GM21360 (cell line): Measurements from ENCODE around the gene BST1.
A peak's percentile ranks its signal among the peaks of the same experiment; 100 is the strongest.

Experiments used
- ATAC-seq: cut with Tn5 transposase; IDR thresholded peaks from one replicate; pipeline ENCODE4 v1.9.1; 2021; ENCODE audit warnings: mild to moderate bottlenecking, moderate library complexity; ENCODE audit not compliant: unreplicated experiment

The BST1 gene

DNA sequence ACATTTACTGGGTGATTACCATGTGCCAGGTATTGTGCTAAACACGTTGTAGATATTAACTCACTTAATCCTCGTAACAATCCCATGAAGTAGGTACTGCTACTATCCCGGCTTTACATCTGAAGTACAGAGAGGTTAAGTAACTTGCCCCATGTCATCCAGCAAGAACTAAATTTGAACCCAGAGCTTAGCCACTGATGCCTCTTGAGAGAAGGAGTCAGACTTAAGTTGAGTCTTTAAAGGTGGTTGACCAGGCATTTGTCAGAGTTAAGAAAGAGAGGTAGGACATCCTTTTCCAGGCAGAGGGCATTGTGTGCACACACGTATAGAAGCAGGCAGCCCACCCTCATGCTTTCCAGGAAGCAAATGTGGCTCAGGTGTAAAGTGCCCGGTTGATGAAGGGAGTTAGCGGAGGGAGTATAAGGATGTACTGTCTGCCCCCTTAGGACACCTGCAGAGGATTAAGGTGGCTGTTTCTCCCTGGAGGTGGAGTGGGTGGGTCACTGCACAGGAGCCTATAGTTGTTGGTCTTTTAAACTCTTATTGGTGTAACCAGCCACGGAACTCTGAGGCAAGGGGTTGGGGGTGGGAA, 74.9 kb downstream of the BST1 start:
- ATAC-seq = no peak

DNA sequence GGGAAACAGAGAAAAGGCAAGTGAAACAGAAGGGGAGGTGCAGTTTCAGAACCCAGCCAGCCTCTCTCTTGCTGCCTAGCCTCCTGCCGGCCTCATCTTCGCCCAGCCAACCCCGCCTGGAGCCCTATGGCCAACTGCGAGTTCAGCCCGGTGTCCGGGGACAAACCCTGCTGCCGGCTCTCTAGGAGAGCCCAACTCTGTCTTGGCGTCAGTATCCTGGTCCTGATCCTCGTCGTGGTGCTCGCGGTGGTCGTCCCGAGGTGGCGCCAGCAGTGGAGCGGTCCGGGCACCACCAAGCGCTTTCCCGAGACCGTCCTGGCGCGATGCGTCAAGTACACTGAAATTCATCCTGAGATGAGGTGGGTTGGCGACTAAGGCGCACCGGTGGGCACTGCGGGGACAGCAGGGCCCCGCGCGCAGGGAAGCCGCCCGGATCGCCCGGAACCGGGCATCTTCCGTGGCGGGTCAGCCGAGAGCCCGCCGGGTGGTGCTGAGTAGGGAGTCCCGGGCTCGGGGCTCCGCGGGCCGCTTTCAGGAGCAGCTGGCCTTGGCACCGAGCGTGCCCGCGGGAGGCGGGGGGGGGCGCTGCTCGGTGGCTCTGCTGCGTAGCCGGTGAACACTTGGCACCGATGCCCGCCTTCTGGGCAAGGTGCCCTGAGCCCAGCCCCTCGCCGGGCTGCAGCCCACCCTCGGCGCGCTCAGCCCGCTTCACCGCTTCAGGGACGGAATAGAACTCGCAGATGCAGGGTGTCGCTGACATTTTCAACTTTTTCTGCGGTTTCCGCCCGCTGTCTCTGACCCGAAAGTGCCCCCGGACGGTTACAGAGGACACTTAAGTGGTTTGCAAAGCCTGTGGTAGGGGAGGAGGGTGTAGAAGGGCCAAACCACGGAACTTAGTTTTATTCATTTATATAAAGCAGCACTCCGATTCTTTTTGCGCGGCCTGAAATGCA, 75.7 kb downstream of the BST1 start, which contains the start of gene CD38:
Gene CD38, plus strand, starts transcription at position 40 of the 953 bp plus-strand sequence. Its CDS starts 87 bp downstream, at position 127.
- ATAC-seq = peak; percentile 69

DNA sequence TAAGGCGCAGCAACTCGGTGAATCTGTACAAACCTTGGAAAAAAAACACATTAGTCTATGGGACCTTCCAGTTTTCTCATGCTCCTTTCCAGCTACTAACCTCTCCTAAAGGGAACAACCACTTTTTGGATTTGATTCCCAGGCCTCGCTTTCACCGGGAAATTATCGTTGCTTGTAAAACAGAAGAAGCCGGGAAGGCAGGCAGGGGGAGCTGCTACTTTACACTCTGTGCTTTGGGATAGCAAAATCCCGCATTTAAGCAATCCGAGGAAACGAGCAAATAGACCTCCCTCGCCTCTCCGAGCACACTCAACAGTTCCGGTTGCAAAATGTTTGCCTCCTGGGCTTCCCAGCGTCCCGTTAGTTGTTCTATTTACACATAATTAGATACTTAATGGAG, 76.4 kb downstream of the BST1 start:
- ATAC-seq = no peak

DNA sequence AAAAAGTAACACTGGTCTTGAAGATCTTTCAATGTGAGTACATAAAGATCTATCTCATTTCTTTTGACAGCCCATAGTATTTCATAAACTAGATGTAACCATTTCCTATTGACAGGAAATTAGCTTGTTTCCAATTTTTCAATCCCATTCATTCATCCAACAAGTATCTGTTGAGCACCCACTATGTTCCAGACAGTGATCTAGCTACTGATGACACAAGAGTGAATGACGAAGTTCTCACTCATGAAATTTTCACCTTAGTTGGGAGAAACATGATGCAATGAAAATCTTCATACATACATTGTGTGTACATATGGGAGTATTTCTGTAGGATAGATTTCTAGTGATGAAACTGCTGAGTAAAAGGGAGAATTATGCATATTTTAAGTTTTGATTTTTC, 76.9 kb downstream of the BST1 start:
- no peak for ATAC-seq

DNA sequence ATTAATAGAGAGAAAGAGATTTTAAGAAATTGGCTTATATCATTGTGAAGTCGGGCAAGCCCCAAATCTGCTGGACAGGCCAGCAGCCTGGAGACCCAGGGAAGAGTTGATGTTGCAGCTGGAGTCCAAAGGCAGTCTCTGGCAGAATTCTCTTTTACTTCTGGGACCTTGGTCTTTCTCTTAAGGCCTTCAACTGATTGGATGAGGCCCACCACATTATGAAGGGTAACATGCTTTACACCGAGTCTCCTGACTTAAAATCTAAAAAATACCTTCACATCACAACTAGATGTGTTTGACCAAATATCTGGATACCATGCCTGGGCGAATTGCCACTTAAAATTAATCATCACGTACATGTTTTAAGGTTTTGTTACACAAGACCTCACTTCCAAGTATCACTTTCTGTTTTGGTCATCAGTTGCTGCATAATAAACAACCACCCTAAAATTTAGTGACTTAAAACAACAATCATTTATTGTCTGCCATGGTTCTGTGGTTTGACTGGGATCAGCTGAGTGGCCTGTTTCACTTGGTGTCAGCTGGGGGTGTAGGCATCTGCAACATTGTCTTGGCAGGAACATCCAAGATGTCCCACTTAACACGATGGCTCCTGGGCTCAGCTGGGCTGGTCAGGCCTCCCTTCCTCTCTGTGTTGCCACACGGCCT, 78.7 kb downstream of the BST1 start:
- peak; percentile 28 for ATAC-seq
